ENCODE measurements around the gene OR6F1. TPM values are rescaled to one million over a fixed set of nuclear protein-coding genes. Genes with fewer than 3 reads are reported as not detected.
"Not testable (repeated sequence)": the region's sequence is repeated elsewhere in the genome, so short reads cannot be mapped to it uniquely, and the experiment has no call there.

Gene OR6F1
- total RNA-seq: not detected in 2 replicates

DNA sequence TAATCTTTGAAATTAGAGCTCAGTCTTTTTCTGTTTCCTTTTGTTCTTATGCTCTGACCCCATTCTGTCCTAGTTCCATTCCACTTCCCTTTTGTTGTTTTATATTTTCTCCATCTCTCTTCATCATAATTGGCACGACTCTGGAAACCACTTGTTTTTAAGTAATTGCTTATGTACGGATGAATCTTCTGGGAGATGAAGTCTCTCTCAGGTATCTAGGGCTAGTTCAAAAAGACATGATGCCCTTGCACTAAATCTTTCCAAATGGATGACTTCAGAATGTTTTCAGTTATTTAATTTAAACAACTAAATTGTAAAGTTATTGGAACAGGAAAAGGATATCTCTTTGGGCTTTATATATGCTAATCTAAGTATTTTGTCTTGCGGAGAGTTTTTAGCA lies at the start of gene OR6F1:
Gene OR6F1, minus strand, starts transcription at position 101 of the 400 bp plus-strand sequence. CDS start 3,891 bp downstream, outside the sequence.
- Histone ChIP-seq H3K4me3 (ENCODE audit: low read depth, low read length) (no peak within 1 kb of the TSS), H3K36me3 (ENCODE audit: control insufficient read depth, insufficient read depth, low read length) (no peaks in the 10 kb centered on the region), H3K27me3 (ENCODE audit: control insufficient read depth, insufficient read depth, low read length) (no peaks in the 10 kb centered on the region)
- no peak for DNase-seq (ENCODE audit: low read depth)
- TF ChIP-seq, protein P1, sequence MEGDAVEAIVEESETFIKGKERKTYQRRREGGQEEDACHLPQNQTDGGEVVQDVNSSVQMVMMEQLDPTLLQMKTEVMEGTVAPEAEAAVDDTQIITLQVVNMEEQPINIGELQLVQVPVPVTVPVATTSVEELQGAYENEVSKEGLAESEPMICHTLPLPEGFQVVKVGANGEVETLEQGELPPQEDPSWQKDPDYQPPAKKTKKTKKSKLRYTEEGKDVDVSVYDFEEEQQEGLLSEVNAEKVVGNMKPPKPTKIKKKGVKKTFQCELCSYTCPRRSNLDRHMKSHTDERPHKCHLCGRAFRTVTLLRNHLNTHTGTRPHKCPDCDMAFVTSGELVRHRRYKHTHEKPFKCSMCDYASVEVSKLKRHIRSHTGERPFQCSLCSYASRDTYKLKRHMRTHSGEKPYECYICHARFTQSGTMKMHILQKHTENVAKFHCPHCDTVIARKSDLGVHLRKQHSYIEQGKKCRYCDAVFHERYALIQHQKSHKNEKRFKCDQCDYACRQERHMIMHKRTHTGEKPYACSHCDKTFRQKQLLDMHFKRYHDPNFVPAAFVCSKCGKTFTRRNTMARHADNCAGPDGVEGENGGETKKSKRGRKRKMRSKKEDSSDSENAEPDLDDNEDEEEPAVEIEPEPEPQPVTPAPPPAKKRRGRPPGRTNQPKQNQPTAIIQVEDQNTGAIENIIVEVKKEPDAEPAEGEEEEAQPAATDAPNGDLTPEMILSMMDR (IDR thresholded peaks at IDR 0.05; ENCODE audit: insufficient read depth, low read length, severe bottlenecking): no peak
- FAIRE-seq: no peak

DNA sequence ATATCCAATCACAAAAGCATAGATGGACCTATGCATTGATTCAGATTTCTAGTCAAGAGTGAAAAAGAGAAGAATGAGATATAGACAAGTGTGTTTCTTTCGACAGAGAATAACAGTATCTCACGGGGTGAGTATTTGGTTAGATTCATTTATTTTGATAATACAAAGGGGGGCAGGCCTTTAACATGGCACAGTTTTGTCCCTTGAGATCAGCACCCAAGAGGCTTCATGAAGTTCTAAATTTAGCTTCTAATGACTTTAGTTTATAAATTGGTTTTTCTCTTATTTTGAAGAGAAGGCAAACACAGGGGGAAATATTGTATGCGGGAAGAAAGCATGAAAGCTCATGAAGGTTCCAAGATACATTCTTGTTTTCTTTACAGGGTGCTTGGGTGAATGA lies 44.0 kb upstream of the OR6F1 start, which contains the start of gene OR1C1:
Gene OR1C1, minus strand, starts transcription at position 101 of the 400 bp plus-strand sequence. CDS start 2,150 bp downstream, outside the sequence.
- H3K36me3 ChIP-seq (ENCODE audit: control insufficient read depth, insufficient read depth, low read length): no peaks in the 10 kb centered on the region
- TF ChIP-seq, protein P1 (IDR thresholded peaks at IDR 0.05; ENCODE audit: insufficient read depth, low read length, severe bottlenecking): no peak
- no peaks in the 10 kb centered on the region for H3K27me3 ChIP-seq (ENCODE audit: control insufficient read depth, insufficient read depth, low read length)
- FAIRE-seq (no peak), DNase-seq (ENCODE audit: low read depth) (no peak)
- no peak within 1 kb of the TSS for H3K4me3 ChIP-seq (ENCODE audit: low read depth, low read length)

DNA sequence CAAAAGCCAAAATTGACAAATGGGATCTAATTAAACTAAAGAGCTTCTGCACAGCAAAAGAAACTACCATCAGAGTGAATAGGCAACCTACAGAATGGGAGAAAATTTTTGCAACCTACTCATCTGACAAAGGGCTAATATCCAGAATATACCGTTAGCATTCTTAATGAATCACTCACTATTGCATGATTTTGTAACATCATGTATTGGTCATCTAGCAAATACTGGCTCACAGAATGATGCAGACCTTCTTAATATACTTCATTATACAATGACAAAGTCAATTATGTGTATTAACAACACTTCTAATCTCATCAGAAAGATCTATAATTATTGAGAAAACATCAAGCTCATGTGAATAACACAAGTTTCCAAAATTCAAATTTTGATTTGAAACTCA lies 37.9 kb upstream of the OR6F1 start:
- not testable (repeated sequence) for H3K4me3 ChIP-seq (ENCODE audit: low read depth, low read length); H3K27me3 ChIP-seq (ENCODE audit: control insufficient read depth, insufficient read depth, low read length); FAIRE-seq; H3K36me3 ChIP-seq (ENCODE audit: control insufficient read depth, insufficient read depth, low read length)
- peak; percentile 23 for DNase-seq (ENCODE audit: low read depth)

DNA sequence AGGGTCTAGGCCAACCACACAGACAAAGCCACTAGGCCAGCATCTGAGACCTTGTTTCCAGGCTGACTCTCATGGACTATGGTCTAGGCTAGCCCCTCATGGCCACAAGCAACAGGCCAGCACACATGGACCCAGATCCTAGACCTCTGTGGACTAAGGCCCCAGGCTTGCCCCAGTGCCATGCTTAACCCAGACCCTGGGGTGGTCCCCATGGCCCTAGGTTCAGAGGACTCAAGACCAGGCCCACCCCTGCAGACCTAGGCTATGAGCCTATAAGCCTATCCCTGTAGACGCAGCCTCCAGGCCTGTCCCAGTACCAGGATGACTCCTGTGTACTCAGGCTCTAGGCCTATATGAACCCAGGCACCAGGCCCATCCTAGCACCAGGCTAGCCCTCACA lies 33.4 kb upstream of the OR6F1 start:
- no peaks in the 10 kb centered on the region for H3K36me3 ChIP-seq (ENCODE audit: control insufficient read depth, insufficient read depth, low read length)
- no peaks in the 10 kb centered on the region for H3K27me3 ChIP-seq (ENCODE audit: control insufficient read depth, insufficient read depth, low read length)
- FAIRE-seq (peak; percentile 28), DNase-seq (ENCODE audit: low read depth) (no peak)
- H3K4me3 ChIP-seq (ENCODE audit: low read depth, low read length): no peak overlapping the region
- TF ChIP-seq, protein P1 (IDR thresholded peaks at IDR 0.05; ENCODE audit: insufficient read depth, low read length, severe bottlenecking): no peak

DNA sequence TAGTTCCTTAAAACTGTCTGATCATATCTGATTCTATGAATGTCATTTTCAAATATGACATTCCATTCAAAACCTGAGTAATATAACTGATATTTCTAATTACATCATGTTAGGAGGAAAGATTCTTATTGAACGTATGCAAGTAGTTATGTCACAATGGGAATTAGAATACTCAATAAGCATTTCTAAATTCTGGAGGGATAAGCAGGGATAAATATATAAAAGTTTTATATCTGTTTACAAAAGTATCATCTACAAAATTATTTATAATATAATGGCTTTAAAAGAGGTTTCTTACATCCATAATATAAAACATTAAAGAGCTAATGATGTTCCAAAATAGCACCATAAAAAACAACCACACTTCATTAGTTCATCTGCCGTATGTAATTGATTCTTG lies 31.6 kb upstream of the OR6F1 start, which contains the start of gene OR14A2:
Gene OR14A2, minus strand, starts transcription at position 101 of the 400 bp plus-strand sequence.
- TF ChIP-seq, protein P1 (IDR thresholded peaks at IDR 0.05; ENCODE audit: insufficient read depth, low read length, severe bottlenecking): no peak
- DNase-seq (ENCODE audit: low read depth): no peak
- H3K27me3 ChIP-seq (ENCODE audit: control insufficient read depth, insufficient read depth, low read length): no peaks in the 10 kb centered on the region
- FAIRE-seq: no peak
- no peak within 1 kb of the TSS for H3K4me3 ChIP-seq (ENCODE audit: low read depth, low read length)
- H3K36me3 ChIP-seq (ENCODE audit: control insufficient read depth, insufficient read depth, low read length): no peaks in the 10 kb centered on the region

DNA sequence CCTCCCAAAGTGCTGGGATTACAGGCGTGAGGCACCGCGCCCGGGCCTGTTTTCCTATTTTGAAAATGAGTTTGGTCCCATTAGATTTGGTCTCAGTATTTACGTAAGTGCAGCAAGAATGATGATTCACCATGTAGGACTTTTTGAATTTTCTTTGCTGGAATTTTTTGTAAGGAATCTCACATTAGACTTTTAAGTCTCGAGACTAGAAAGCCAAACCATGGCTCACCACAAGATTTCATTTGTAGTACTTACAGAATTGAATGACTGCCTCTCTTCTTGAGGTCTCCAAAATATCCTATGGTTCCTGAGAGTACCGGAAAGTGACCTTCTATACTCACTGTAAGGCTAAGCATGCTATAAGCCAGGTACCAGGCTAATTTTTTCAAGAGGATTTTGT lies 31.2 kb upstream of the OR6F1 start:
- FAIRE-seq: no peak
- no peaks in the 10 kb centered on the region for H3K36me3 ChIP-seq (ENCODE audit: control insufficient read depth, insufficient read depth, low read length)
- DNase-seq (ENCODE audit: low read depth): no peak
- no peak overlapping the region for H3K4me3 ChIP-seq (ENCODE audit: low read depth, low read length)
- TF ChIP-seq, protein P1 (IDR thresholded peaks at IDR 0.05; ENCODE audit: insufficient read depth, low read length, severe bottlenecking): no peak
- H3K27me3 ChIP-seq (ENCODE audit: control insufficient read depth, insufficient read depth, low read length): no peaks in the 10 kb centered on the region
